HepG2 (cell line): Measurements from ENCODE around the gene CYTH2. TPM values are rescaled to one million over a fixed set of nuclear protein-coding genes. Genes with fewer than 3 reads are reported as not detected.

Experiments
- ATF7-NPFF ChIP-seq: sonication (generic); formaldehyde crosslinking; IDR thresholded peaks from 2 replicates; pipeline ENCODE4 v1.8.1; 2023; ENCODE audit warnings: mild to moderate bottlenecking, low read depth, missing genetic modification reagents, moderate library complexity
- ETV5 ChIP-seq: IDR thresholded peaks from 2 replicates; pipeline ENCODE4 v1.6.1; 2018; ENCODE audit warnings: missing biosample characterization, missing genetic modification reagents, inconsistent platforms, borderline replicate concordance
- GABPB1 ChIP-seq: IDR thresholded peaks from 2 replicates; pipeline ENCODE4 v1.6.1; 2016; ENCODE audit warnings: mild to moderate bottlenecking, missing genetic modification reagents, moderate library complexity, missing compliant biosample characterization
- ISL2 ChIP-seq: sonication (generic); formaldehyde crosslinking; IDR thresholded peaks from 2 replicates; pipeline ENCODE4 v1.5.0; 2020; ENCODE audit warnings: missing genetic modification reagents
- MTA1 ChIP-seq: sonication (generic); formaldehyde crosslinking; IDR thresholded peaks from 2 replicates; pipeline ENCODE4 v1.4.0; 2020; ENCODE audit warnings: missing genetic modification reagents, mild to moderate bottlenecking, borderline replicate concordance
- MYC ChIP-seq: sonication (generic); formaldehyde crosslinking; IDR thresholded peaks from 2 replicates; pipeline ENCODE4 v1.9.0; 2021; ENCODE audit warnings: missing genetic modification reagents, borderline replicate concordance
- REL ChIP-seq: sonication (generic); formaldehyde crosslinking; conservative IDR thresholded peaks from 2 replicates; pipeline ENCODE4 v1.8.0; 2022; ENCODE audit warnings: mild to moderate bottlenecking, missing genetic modification reagents, moderate library complexity
- SIN3A ChIP-seq: IDR thresholded peaks from 2 replicates; pipeline ENCODE4 v1.6.1; 2011; ENCODE audit warnings: low read depth, mild to moderate bottlenecking, control low read depth, low read length, borderline replicate concordance
- SP1 ChIP-seq, 2 experiments: fragments of 450-650 bp in 1 of 2; sonication (generic) in 1 of 2; formaldehyde crosslinking in 1 of 2; IDR thresholded peaks; 2 replicates each; pipeline versions ENCODE4 v1.4.0 to v1.6.1; 2016 to 2020; ENCODE audit warnings: missing genetic modification reagents in 1 of 2
- SP4 ChIP-seq: sonication (generic); formaldehyde crosslinking; IDR thresholded peaks from 2 replicates; pipeline ENCODE4 v1.8.1; 2023; ENCODE audit warnings: mild to moderate bottlenecking, missing genetic modification reagents
- THYN1 ChIP-seq: sonication (generic); formaldehyde crosslinking; IDR thresholded peaks from 2 replicates; pipeline ENCODE4 v1.8.1; 2023; ENCODE audit warnings: low read depth, mild to moderate bottlenecking, moderate library complexity, missing genetic modification reagents, borderline replicate concordance
- TP53 ChIP-seq: sonication (generic); formaldehyde crosslinking; conservative IDR thresholded peaks from 2 replicates; pipeline ENCODE4 v1.4.0; 2020; ENCODE audit warnings: missing genetic modification reagents
- ZBTB38 ChIP-seq: sonication (generic); formaldehyde crosslinking; IDR thresholded peaks from 2 replicates; pipeline ENCODE4 v1.5.1; 2020; ENCODE audit warnings: mild to moderate bottlenecking, missing genetic modification reagents
- ZC3H4 ChIP-seq: sonication (generic); formaldehyde crosslinking; IDR thresholded peaks from 2 replicates; pipeline ENCODE4 v1.4.0; 2020; ENCODE audit warnings: missing genetic modification reagents, borderline replicate concordance
- ZNF292 ChIP-seq: sonication (generic); formaldehyde crosslinking; IDR thresholded peaks from 2 replicates; pipeline ENCODE4 v1.8.1; 2022; ENCODE audit warnings: mild to moderate bottlenecking, low read depth, missing genetic modification reagents, borderline replicate concordance
- ZNF496 ChIP-seq: sonication (generic); formaldehyde crosslinking; IDR thresholded peaks from 2 replicates; pipeline ENCODE4 v1.8.1; 2023; ENCODE audit warnings: mild to moderate bottlenecking, moderate library complexity, missing genetic modification reagents; ENCODE audit not compliant: insufficient replicate concordance
- ZNF558 ChIP-seq: sonication (generic); formaldehyde crosslinking; IDR thresholded peaks from 2 replicates; pipeline ENCODE4 v1.9.0; 2022; ENCODE audit warnings: mild to moderate bottlenecking, missing genetic modification reagents, borderline replicate concordance
- ZNF577 ChIP-seq: sonication (generic); formaldehyde crosslinking; IDR thresholded peaks from 2 replicates; pipeline ENCODE4 v1.4.0; 2020; ENCODE audit warnings: mild to moderate bottlenecking, low read depth, missing genetic modification reagents, borderline replicate concordance
- ZNF724P ChIP-seq: sonication (generic); formaldehyde crosslinking; IDR thresholded peaks from 2 replicates; pipeline ENCODE4 v1.8.0; 2022; ENCODE audit warnings: missing genetic modification reagents, borderline replicate concordance
- ZNF737 ChIP-seq: sonication (generic); formaldehyde crosslinking; IDR thresholded peaks from 2 replicates; pipeline ENCODE4 v1.5.0; 2020; ENCODE audit warnings: missing genetic modification reagents, mild to moderate bottlenecking, borderline replicate concordance
- ZNF75D ChIP-seq: sonication (generic); formaldehyde crosslinking; IDR thresholded peaks from 2 replicates; pipeline ENCODE4 v1.8.1; 2023; ENCODE audit warnings: missing genetic modification reagents, mild to moderate bottlenecking, borderline replicate concordance
- ZSCAN12 ChIP-seq: sonication (generic); formaldehyde crosslinking; IDR thresholded peaks from 2 replicates; pipeline ENCODE4 v1.9.0; 2021; ENCODE audit warnings: mild to moderate bottlenecking, missing genetic modification reagents
- ZSCAN21 ChIP-seq: sonication (generic); formaldehyde crosslinking; IDR thresholded peaks from 2 replicates; pipeline ENCODE4 v1.8.0; 2022; ENCODE audit warnings: mild to moderate bottlenecking, missing genetic modification reagents, moderate library complexity, borderline replicate concordance
- polyA plus RNA-seq, 8 experiments: library from polyadenylated mRNA; depleted of rRNA in 3 of 8; stranded (reverse) in 7 of 8; unstranded in 1 of 8; fragments of >200 nt; fragmentation: Illumina TruSeq in 4 of 8; extraction: Trizol in 4 of 8; gene quantifications; 2 replicates each; pipeline versions ENCODE4 v1.2.1 to v1.2.3, GENCODE V29; 2011 to 2016; ENCODE audit warnings: low read depth in 4 of 8, missing spikeins in 1 of 8, mixed read lengths in 1 of 8; ENCODE audit not compliant: insufficient read depth in 1 of 8
- total RNA-seq, 5 experiments: library from RNA; depleted of rRNA; stranded (reverse); fragments of >200 nt; fragmentation: Illumina TruSeq; extraction: Trizol; gene quantifications; 2 replicates each; pipeline ENCODE4 v1.2.3, GENCODE V29; 2016; ENCODE audit warnings: low read depth in 1 of 5
- TF ChIP-seq, protein P1 (sequence below): sonication (generic); formaldehyde crosslinking; IDR thresholded peaks from 2 replicates; pipeline ENCODE4 v1.4.0; 2020; ENCODE audit warnings: mild to moderate bottlenecking, low read depth, missing genetic modification reagents
- TF ChIP-seq, protein P2 (sequence below): sonication (generic); formaldehyde crosslinking; IDR thresholded peaks from 2 replicates; pipeline ENCODE4 v1.4.0; 2020; ENCODE audit warnings: mild to moderate bottlenecking, missing genetic modification reagents, borderline replicate concordance
- TF ChIP-seq, protein P3 (sequence below): sonication (generic); formaldehyde crosslinking; IDR thresholded peaks from 2 replicates; pipeline ENCODE4 v1.8.1; 2023; ENCODE audit warnings: mild to moderate bottlenecking, missing genetic modification reagents

Gene CYTH2
- total and polyA plus RNA-seq, 2 of the 13 experiments (the other 11 are each of a cell fraction or from before 2014, with no cell fraction given) = 16.5 to 39.3 TPM

DNA sequence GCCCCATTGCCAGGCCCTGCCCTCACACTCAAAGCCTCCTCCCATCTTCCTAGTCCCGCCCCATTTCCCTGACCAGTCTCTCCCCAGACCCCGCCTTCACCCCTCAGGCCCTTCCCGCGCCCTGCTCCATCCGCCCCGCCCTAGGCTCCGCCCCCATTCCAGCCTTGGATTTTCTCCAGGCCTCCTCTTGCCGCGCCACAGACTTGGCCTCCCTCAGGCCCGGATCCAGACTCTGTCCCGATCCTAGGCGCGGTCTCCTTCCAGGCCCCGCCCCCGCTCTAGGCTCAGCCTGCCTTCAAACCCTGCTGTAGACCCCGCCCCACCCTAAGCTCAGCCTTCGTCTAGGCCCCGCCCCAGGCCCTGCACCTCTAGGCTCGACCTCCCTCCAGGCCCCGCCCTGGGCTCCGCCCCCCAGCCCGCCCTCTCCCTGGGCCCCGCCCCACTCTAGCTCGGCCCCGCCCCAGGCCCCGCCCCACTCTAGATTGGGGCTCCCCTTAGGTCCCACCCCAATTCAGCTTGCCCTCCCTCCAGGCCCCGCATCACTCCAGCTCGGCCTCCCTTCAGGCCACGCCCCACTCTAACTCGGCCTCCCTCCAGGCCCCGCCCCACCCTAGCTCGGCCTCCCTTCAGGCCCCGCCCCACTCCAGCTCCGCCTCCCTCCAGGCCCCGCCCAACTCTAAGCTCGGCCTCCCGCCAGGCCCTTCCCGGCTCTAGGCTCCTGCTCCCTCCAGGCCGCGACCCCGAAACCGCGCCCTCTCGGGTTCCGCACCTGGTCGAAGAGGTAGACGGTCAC, 24.0 kb downstream of the CYTH2 start (continued):
- TF ChIP-seq ZC3H4 (CRISPR knock-in tag) = no peak
- TF ChIP-seq SP4 (CRISPR knock-in tag) = peak; percentile 37; the same call in 1 of the 2 replicates
- TF ChIP-seq, protein P1, sequence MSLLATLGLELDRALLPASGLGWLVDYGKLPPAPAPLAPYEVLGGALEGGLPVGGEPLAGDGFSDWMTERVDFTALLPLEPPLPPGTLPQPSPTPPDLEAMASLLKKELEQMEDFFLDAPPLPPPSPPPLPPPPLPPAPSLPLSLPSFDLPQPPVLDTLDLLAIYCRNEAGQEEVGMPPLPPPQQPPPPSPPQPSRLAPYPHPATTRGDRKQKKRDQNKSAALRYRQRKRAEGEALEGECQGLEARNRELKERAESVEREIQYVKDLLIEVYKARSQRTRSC (CRISPR knock-in tag) = no peak
- TF ChIP-seq REL (CRISPR knock-in tag) = no peak
- TF ChIP-seq ETV5 = no peak
- TF ChIP-seq ZSCAN21 (CRISPR knock-in tag) = no peak; the same call in 1 of the 2 replicates
- no peak for TF ChIP-seq ZNF558 (CRISPR knock-in tag)
- TF ChIP-seq, protein P2, sequence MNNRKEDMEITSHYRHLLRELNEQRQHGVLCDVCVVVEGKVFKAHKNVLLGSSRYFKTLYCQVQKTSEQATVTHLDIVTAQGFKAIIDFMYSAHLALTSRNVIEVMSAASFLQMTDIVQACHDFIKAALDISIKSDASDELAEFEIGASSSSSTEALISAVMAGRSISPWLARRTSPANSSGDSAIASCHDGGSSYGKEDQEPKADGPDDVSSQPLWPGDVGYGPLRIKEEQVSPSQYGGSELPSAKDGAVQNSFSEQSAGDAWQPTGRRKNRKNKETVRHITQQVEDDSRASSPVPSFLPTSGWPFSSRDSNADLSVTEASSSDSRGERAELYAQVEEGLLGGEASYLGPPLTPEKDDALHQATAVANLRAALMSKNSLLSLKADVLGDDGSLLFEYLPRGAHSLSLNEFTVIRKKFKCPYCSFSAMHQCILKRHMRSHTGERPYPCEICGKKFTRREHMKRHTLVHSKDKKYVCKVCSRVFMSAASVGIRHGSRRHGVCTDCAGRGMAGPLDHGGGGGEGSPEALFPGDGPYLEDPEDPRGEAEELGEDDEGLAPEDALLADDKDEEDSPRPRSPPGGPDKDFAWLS (CRISPR knock-in tag) = no peak
- TF ChIP-seq GABPB1 (CRISPR knock-in tag) = no peak; the same call in 1 of the 2 replicates
- no peak for TF ChIP-seq THYN1 (CRISPR knock-in tag)
- TF ChIP-seq ZNF496 (CRISPR knock-in tag) = no peak
- TF ChIP-seq ZNF577 (CRISPR knock-in tag) = no peak
- no peak for TF ChIP-seq ZSCAN12 (CRISPR knock-in tag)
- 0 out of 2 replicates have a peak, but pooled peaks have one; percentile 25 for TF ChIP-seq ZBTB38 (CRISPR knock-in tag)
- TF ChIP-seq, protein P3, sequence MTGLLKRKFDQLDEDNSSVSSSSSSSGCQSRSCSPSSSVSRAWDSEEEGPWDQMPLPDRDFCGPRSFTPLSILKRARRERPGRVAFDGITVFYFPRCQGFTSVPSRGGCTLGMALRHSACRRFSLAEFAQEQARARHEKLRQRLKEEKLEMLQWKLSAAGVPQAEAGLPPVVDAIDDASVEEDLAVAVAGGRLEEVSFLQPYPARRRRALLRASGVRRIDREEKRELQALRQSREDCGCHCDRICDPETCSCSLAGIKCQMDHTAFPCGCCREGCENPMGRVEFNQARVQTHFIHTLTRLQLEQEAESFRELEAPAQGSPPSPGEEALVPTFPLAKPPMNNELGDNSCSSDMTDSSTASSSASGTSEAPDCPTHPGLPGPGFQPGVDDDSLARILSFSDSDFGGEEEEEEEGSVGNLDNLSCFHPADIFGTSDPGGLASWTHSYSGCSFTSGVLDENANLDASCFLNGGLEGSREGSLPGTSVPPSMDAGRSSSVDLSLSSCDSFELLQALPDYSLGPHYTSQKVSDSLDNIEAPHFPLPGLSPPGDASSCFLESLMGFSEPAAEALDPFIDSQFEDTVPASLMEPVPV (CRISPR knock-in tag) = no peak
- no peak for TF ChIP-seq MTA1 (CRISPR knock-in tag)
- TF ChIP-seq ISL2 (CRISPR knock-in tag) = no peak
- TF ChIP-seq SIN3A = no peak
- TF ChIP-seq ZNF737 (CRISPR knock-in tag) = no peak
- TF ChIP-seq MYC (CRISPR knock-in tag) = no peak
- no peak for TF ChIP-seq SP1 (IDR thresholded peaks at IDR 0.05)
- TF ChIP-seq SP1 (CRISPR knock-in tag; IDR thresholded peaks at IDR 0.05) = peak; percentile 72
- no peak for TF ChIP-seq TP53 (CRISPR knock-in tag)
- TF ChIP-seq ZNF292 (CRISPR knock-in tag) = no peak
- no peak for TF ChIP-seq ZNF75D (CRISPR knock-in tag)
- TF ChIP-seq ZNF724P (CRISPR knock-in tag) = 0 out of 2 replicates have a peak, but pooled peaks have one; percentile 24
- 0 out of 2 replicates have a peak, but pooled peaks have one; percentile 29 for TF ChIP-seq ATF7-NPFF (CRISPR knock-in tag)
